ENCODE measurements around the gene NFIX. TPM values are rescaled to one million over a fixed set of nuclear protein-coding genes. Genes with fewer than 3 reads are reported as not detected.

Gene NFIX
- total RNA-seq, 4 donors from 2014 or later: 27.4 to 381 (median 78.4) TPM

GRCh38 chr19:12985049-12985776, 10.1 kb upstream of the NFIX start:
- intact Hi-C loops (cut with DNase I; ENCODE audit: low total_unique reads): no loop called here
- Histone ChIP-seq H3K4me1 (no peaks in the 10 kb centered on the region), H3K4me3 (no peak overlapping the region), H3K27me3 (no peaks in the 10 kb centered on the region), H3K27ac (no peak overlapping the region), H3K9me3 (no peaks in the 10 kb centered on the region), H3K36me3 (no peaks in the 10 kb centered on the region)
- TF ChIP-seq, protein P1, sequence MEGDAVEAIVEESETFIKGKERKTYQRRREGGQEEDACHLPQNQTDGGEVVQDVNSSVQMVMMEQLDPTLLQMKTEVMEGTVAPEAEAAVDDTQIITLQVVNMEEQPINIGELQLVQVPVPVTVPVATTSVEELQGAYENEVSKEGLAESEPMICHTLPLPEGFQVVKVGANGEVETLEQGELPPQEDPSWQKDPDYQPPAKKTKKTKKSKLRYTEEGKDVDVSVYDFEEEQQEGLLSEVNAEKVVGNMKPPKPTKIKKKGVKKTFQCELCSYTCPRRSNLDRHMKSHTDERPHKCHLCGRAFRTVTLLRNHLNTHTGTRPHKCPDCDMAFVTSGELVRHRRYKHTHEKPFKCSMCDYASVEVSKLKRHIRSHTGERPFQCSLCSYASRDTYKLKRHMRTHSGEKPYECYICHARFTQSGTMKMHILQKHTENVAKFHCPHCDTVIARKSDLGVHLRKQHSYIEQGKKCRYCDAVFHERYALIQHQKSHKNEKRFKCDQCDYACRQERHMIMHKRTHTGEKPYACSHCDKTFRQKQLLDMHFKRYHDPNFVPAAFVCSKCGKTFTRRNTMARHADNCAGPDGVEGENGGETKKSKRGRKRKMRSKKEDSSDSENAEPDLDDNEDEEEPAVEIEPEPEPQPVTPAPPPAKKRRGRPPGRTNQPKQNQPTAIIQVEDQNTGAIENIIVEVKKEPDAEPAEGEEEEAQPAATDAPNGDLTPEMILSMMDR (IDR thresholded peaks at IDR 0.05): no peak
- TF ChIP-seq POLR2A (IDR thresholded peaks at IDR 0.05): no peak
- DNase-seq: no peak

DNA sequence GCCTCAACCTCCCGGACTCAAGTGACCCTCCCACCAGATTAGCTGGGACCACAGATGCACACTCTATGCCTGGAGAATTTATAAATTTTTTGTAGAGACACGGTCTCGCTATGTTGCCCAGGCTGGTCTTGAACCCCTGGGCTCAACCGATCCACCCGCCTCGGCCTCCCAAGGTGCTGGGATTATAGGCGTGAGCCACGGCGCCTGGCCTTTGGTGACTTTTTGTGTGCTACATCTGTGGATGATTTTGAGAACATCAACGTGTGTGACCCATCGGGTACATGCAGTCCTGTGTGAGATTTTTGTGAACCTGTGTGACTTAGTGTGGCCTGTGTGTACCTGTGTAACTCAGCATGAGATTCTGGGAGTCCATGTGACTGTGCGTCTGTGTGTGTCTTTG, 8.5 kb upstream of the NFIX start:
- Histone ChIP-seq H3K9me3 (no peaks in the 10 kb centered on the region), H3K4me3 (no peak overlapping the region), H3K27me3 (no peaks in the 10 kb centered on the region), H3K27ac (no peak overlapping the region), H3K4me1 (no peaks in the 10 kb centered on the region), H3K36me3 (no peaks in the 10 kb centered on the region)
- TF ChIP-seq, protein P1 (IDR thresholded peaks at IDR 0.05): no peak
- no peak for TF ChIP-seq POLR2A (IDR thresholded peaks at IDR 0.05)
- intact Hi-C loops (cut with DNase I; ENCODE audit: low total_unique reads): no loop called here
- DNase-seq: no peak

GRCh38 chr19:12987190-12987589, 8.1 kb upstream of the NFIX start:
- DNase-seq: no peak
- TF ChIP-seq, protein P1 (IDR thresholded peaks at IDR 0.05): no peak
- no peak for TF ChIP-seq POLR2A (IDR thresholded peaks at IDR 0.05)
- no peak overlapping the region for H3K27ac ChIP-seq
- H3K9me3 ChIP-seq: no peaks in the 10 kb centered on the region
- H3K27me3 ChIP-seq: no peaks in the 10 kb centered on the region
- no peak overlapping the region for H3K4me3 ChIP-seq
- intact Hi-C loops (cut with DNase I; ENCODE audit: low total_unique reads): no loop called here
- no peaks in the 10 kb centered on the region for H3K36me3 ChIP-seq
- no peaks in the 10 kb centered on the region for H3K4me1 ChIP-seq

GRCh38 chr19:12987781-12988180, 7.5 kb upstream of the NFIX start:
- intact Hi-C loops (cut with DNase I; ENCODE audit: low total_unique reads): no loop called here
- TF ChIP-seq, protein P1 (IDR thresholded peaks at IDR 0.05): no peak
- TF ChIP-seq POLR2A (IDR thresholded peaks at IDR 0.05): no peak
- Histone ChIP-seq H3K9me3 (no peaks in the 10 kb centered on the region), H3K36me3 (no peaks in the 10 kb centered on the region), H3K27me3 (no peaks in the 10 kb centered on the region), H3K4me1 (no peaks in the 10 kb centered on the region), H3K4me3 (no peak overlapping the region), H3K27ac (no peak overlapping the region)
- no peak for DNase-seq

GRCh38 chr19:12990431-12990830, 4.8 kb upstream of the NFIX start:
- intact Hi-C loops (cut with DNase I; ENCODE audit: low total_unique reads): no loop called here
- no peak for TF ChIP-seq POLR2A (IDR thresholded peaks at IDR 0.05)
- TF ChIP-seq, protein P1 (IDR thresholded peaks at IDR 0.05): no peak
- DNase-seq: no peak
- Histone ChIP-seq H3K9me3 (no peaks in the 10 kb centered on the region), H3K4me3 (no peak overlapping the region), H3K36me3 (no peaks in the 10 kb centered on the region), H3K27me3 (no peaks in the 10 kb centered on the region), H3K27ac (no peak overlapping the region), H3K4me1 (no peaks in the 10 kb centered on the region)
